22Rv1 (cell line): Measurements from ENCODE around the gene NELFB.

ENCODE experiments used
- CTCF ChIP-seq: fragments of 450-650 bp; IDR thresholded peaks from 2 replicates; pipeline ENCODE4 v1.5.1; 2017; ENCODE audit warnings: mild to moderate bottlenecking
- ZFX ChIP-seq: fragments of 450-650 bp; IDR thresholded peaks from 2 replicates; pipeline ENCODE4 v1.6.1; 2017; ENCODE audit warnings: antibody characterized with exemption, borderline replicate concordance

GRCh38 chr9:137252555-137253506 is 2.3 kb upstream of the NELFB start:
- TF ChIP-seq CTCF (no peak), ZFX (no peak)
